AG20443 (cell line): ENCODE measurements around the gene ZNF433.

Experiments used
- DNase-seq: peaks from one replicate; pipeline ENCODE4 v3.0.0; 2012; ENCODE audit warnings: low spot score, mixed read lengths

ZNF433 gene

DNA sequence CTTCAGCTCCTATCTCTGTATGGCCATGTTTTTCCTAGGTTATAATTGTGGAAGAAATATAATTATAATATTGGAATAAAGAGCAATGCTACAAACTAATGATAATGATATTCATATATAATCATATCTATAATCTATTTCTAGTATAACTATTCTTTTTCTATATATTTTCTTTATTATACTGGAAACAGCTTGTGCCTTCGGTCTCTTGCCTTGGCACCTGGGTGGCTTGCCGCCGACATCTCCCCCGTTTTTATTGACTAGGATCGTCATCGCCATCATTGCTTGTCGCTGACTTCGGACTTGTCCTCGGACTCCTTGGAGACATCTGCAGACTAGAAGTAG is 46.4 kb downstream of the ZNF433 start:
- no peak for DNase-seq

DNA sequence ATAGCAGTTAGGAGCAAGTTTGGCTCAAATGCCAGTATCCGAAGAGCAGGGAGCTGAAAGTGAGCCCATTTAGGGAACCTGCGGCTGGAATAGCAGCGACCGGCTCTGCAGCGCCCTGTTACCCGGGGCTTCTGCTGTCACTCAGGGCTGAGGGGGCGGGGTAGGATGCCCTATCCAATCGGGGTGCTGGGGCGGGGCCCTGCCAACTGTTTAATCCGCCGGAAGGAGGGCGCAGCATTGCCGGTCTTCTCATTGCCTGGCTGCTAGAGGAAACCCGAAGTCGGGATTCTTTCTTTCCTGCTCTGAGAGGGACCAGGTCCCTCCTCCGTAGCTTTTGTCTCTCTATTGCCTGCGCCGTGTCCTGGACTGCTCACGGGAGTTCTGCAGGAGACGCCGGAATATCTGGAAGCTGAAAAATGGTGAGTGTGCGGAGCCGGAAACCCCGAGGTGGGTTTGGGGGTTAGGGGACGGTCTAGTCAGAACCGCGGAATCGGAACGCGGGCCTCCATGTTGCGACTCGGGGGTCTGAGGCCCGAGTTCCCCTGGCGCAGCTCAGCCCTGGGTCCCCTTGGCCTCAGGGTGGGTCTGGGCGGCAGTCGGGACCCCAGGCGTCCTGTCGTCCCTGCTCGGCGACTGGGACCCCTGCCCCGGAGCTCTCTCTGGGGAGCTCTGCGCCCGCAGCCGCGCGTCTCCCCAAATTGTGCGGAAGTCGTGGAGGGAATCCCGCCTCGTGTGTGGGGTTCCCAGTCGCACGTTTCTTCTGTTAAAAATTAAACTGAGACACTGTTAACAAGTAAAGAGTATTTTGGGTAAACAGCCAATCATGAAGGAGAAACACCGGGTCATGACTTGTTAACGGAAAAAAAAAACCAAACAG is 47.8 kb downstream of the ZNF433 start:
- peak; percentile 98 for DNase-seq

DNA sequence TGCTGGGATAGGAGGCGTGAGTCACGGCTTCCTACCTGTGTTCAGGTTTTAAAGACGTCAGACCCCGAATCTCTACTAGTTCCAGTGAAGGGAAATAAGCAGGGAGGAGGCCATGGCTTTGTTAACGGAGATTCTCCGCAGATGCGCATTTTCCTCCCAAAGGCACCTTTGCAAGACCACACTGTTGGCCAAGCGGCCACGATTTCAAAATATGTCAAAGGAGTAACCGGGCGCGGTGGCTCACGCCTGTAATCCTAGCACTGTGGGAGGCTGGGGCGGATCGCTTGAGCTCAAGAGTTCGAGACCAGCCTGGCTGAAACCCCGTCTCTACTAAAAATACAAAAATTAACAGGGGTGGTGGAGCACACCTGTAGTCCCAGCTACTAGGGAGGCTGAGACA is 48.7 kb downstream of the ZNF433 start:
- DNase-seq, result no peak

DNA sequence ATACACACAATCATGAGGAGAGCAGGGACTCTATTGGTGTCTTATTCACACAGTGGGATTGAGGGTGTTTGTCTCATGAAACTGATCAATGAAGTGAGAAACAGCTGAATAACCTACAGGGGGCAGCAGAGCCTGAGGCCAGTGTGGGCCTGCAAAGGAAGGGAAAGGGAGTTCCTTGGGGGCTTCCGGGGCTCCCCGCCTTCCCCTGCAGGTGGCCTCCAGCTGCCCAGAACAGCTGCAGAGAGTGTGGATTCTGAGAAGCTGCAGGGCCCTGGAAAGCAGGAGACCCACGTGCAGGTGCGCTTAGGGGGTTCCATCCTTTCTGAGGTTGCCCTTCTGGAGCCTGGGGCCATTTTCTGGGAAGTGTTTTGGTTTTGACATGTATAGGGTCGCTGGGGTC is 50.5 kb downstream of the ZNF433 start:
- DNase-seq, result no peak

DNA sequence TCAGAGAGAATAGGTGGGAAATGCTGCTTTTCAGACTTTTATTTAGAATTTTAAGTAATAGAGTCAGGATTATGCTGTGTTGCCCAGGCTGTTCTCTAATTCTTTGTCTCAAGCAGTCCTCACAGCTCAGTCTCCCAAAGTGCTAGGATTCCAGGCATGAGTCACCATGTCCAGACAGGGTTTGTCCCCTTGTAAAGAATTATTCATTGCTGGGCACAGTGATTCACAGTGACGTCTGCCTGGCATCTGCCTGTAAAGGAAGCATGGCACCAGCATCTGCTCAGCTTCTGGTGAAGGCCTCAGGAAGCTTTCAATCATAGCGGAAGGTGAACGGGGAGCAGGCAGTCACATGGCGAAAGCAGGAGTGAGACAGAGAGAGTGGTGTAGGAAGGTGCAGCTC is 53.0 kb downstream of the ZNF433 start:
- DNase-seq, result no peak

DNA sequence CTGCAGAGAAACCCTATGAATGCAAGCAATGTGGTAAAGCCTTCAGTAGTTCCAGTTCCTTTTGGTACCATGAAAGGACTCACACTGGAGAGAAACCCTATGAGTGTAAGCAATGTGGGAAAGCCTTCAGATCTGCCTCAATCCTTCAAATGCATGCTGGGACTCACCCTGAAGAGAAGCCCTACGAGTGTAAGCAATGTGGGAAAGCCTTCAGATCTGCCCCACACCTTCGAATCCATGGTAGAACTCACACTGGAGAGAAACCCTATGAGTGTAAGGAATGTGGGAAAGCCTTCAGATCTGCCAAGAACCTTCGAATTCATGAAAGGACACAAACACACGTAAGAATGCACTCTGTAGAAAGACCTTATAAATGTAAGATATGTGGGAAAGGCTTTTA is 56.0 kb downstream of the ZNF433 start:
- no peak for DNase-seq

DNA sequence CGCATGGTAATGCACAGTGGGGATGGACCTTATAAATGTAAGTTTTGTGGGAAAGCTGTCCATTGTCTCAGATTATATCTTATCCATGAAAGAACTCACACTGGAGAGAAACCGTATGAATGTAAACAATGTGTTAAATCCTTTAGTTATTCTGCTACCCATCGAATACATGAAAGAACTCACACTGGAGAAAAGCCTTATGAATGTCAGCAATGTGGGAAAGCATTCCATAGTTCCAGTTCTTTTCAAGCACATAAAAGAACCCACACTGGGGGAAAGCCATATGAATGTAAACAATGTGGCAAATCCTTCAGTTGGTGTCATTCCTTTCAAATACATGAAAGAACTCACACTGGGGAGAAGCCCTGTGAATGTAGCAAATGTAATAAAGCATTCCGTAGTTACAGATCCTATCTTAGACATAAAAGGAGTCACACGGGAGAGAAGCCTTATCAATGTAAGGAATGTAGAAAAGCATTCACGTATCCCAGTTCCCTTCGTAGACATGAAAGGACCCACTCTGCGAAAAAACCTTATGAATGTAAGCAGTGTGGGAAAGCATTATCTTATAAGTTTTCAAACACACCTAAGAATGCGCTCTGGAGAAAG is 56.9 kb downstream of the ZNF433 start:
- no peak for DNase-seq

DNA sequence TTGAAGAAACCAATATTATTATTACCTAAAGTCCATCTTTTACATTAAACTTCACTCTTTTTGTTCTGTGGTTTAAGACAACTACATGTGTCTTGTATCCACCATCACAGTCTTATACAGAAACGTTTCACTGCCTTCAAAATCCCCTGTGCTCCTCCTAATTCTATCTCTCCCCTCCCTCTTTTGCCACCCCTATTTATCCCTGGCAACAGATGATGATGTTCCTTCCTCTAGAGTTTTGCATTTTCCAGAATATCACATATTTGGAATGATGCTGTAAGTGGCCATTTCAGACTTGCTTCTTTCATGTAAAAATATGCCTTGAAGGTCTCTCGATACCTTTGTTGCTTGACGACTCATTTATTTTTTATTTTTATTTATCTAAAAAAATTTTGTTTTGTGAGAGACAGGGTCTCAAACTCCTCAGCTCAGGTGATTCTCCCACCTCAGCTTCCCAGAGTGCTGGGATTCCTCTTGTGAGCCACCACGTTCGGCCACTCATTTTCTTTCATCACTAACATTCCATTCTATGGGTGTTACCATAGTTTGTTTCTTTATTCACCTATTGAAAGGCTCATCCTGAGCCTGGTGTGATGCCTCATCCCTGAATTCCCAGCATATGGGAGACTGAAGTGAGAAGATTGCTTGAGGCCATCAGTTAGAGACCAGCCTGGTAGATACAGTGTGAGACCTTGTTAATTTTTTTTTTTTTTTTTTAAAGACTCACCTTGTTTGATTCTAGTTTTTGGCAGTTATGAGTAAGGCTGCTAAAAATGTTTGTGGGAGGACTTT is 62.3 kb downstream of the ZNF433 start:
- no peak for DNase-seq

DNA sequence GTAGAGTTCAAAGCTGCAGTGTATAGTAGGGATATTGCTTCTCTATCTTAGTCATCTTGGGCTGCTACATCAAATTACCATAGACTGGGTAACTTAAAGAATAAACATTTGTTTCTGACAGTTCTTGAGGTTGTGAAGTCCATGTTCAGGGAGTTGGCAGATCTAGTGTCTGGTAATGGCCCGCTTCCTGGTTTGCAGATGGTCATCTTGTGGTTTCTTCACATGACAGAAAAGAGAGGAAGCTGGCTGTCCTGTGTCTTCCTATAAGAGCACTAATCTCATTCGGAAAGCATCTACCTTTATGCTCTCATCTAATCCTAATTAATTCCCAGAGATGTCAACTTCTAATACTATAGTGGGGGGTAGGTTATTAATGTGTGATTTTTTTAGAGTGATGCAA is 64.4 kb downstream of the ZNF433 start:
- DNase-seq, result no peak

DNA sequence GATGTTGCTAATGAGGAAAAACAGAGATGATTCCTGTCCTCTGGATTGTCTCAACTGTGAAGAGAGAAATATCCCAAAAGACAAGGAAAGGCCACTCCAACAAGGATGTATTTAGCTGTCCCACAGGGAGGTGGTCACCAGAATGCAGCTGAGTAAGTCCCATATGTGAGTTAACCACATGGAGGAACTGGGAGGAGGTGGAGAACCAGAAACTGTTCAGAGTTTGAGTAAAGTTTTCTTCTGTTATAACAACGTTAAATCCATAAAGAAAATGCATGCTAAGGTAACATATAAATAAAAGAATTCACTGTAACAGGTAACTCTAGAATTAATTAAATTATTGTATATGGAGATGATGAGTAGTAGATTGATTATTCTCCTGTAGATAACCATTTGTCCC is 65.3 kb downstream of the ZNF433 start:
- DNase-seq, result no peak

DNA sequence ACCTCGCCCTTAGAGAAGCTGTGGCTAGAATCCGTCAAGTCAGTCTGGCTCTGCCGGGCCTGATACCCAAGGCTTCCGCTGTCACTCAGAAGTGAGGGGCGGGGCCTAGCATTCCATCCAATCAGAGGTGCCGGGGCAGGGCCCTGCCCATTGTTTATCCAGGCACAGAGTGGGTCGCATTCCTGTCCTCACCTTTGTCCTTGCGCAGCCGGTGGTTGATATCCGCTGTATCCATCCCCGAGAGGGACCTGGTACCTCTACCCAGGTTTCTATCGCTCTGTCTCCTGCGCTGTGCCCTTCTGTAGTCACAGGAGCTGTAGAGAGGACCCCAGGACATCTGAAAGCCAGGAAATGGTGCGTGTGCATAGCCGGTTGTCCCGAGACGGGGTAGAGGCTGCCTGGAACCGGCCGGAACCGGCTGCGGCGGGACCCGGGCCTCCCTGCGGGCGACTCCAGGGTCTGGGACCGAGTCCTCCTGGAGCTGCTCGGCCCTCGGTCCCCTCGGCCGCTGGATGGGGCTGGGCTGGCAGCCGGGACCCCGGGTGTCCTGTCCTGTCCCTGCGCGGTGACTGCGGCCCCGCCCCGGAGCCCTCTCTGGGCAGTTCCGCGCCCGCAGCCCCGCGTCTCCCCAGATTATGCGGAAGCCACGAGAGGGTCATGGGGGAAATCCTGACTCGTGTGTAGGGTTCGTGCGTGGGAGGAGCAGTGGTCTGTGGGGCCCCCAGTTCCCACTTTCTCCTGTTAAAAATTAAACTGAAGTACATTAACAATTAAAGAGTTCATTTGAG is 70.4 kb downstream of the ZNF433 start, which contains the start of gene ZNF763:
ZNF763 (plus strand) TSS at position 183 of the 788 bp plus-strand sequence; CDS start at position 352, 169 bp downstream.
- DNase-seq, result peak; percentile 95
